Measurements from ENCODE around the gene LAMB4.

- no peak for TF ChIP-seq CTCF (IDR thresholded peaks at IDR 0.05)
- no peak for TF ChIP-seq POLR2A (IDR thresholded peaks at IDR 0.05)
These were observed 12.0 kb upstream of the LAMB4 start for GRCh38 chr7:108142180-108142579.
